Loucy (cell line): ENCODE measurements around the gene ARFRP1.

ENCODE experiments used
- H2AFZ ChIP-seq: fragments of 200-600 bp; sonication (generic); 2 replicates; pipeline ENCODE4 v1.6.0; 2016; ENCODE audit warnings: antibody characterized with exemption, mild to moderate bottlenecking, low read length, moderate library complexity
- H3F3A ChIP-seq: fragments of 200-600 bp; 2 replicates; pipeline ENCODE4 v1.6.0; 2016; ENCODE audit warnings: antibody characterized with exemption, low read depth, mild to moderate bottlenecking
- H3K27me3 ChIP-seq: fragments of 200-600 bp; sonication (generic); 2 replicates; pipeline ENCODE4 v1.6.1; 2014; ENCODE audit warnings: low read length, mild to moderate bottlenecking; ENCODE audit not compliant: insufficient read depth, poor library complexity, severe bottlenecking
- H3K36me3 ChIP-seq: fragments of 200-600 bp; sonication (generic); 2 replicates; pipeline ENCODE4 v1.6.1; 2016; ENCODE audit warnings: low read length; ENCODE audit not compliant: insufficient read depth
- H3K4me1 ChIP-seq: fragments of 200-600 bp; sonication (generic); 2 replicates; pipeline ENCODE4 v1.5.1; 2014; ENCODE audit warnings: low read length, mild to moderate bottlenecking; ENCODE audit not compliant: insufficient read depth, poor library complexity, severe bottlenecking
- H3K4me2 ChIP-seq: fragments of 200-600 bp; sonication (generic); 2 replicates; pipeline ENCODE4 v1.6.0; 2014; ENCODE audit warnings: antibody characterized with exemption, low read length, low read depth, mild to moderate bottlenecking; ENCODE audit not compliant: poor library complexity, severe bottlenecking
- H3K4me3 ChIP-seq: fragments of 200-600 bp; sonication (generic); 2 replicates; pipeline ENCODE4 v1.5.1; 2014; ENCODE audit warnings: low read length, mild to moderate bottlenecking, mixed read lengths; ENCODE audit not compliant: poor library complexity, severe bottlenecking
- H3K79me2 ChIP-seq: fragments of 200-600 bp; sonication (generic); 2 replicates; pipeline ENCODE4 v1.6.1; 2014; ENCODE audit warnings: low read length; ENCODE audit not compliant: insufficient read depth
- H3K9ac ChIP-seq: fragments of 200-600 bp; sonication (generic); 2 replicates; pipeline ENCODE4 v1.6.0; 2014; ENCODE audit warnings: mild to moderate bottlenecking, low read depth, low read length, moderate library complexity; ENCODE audit not compliant: poor library complexity, severe bottlenecking
- H3K9me2 ChIP-seq: fragments of 200-600 bp; sonication (generic); replicated peaks from 2 replicates; pipeline ENCODE4 v1.6.1; 2016; ENCODE audit warnings: low read depth, low read length, mixed read lengths
- H3K9me3 ChIP-seq: fragments of 200-600 bp; sonication (generic); 2 replicates; pipeline ENCODE4 v1.6.1; 2014; ENCODE audit warnings: mild to moderate bottlenecking, antibody characterized with exemption, low read length, low read depth; ENCODE audit not compliant: insufficient read depth
- H4K20me1 ChIP-seq: fragments of 200-600 bp; sonication (generic); 2 replicates; pipeline ENCODE4 v1.6.0; 2014; ENCODE audit warnings: antibody characterized with exemption, low read length, mild to moderate bottlenecking; ENCODE audit not compliant: insufficient read depth, poor library complexity, severe bottlenecking
- EZH2phosphoT487 ChIP-seq: fragments of 200-600 bp; IDR thresholded peaks from 2 replicates; pipeline ENCODE4 v1.6.1; 2018; ENCODE audit warnings: antibody characterized with exemption, mild to moderate bottlenecking, moderate library complexity, borderline replicate concordance
- TF ChIP-seq, protein P1 (sequence below): fragments of 200-600 bp; sonication (generic); conservative IDR thresholded peaks from 2 replicates; pipeline ENCODE4 v1.5.1; 2014; ENCODE audit warnings: mild to moderate bottlenecking, antibody characterized with exemption, low read length

ARFRP1 gene

DNA sequence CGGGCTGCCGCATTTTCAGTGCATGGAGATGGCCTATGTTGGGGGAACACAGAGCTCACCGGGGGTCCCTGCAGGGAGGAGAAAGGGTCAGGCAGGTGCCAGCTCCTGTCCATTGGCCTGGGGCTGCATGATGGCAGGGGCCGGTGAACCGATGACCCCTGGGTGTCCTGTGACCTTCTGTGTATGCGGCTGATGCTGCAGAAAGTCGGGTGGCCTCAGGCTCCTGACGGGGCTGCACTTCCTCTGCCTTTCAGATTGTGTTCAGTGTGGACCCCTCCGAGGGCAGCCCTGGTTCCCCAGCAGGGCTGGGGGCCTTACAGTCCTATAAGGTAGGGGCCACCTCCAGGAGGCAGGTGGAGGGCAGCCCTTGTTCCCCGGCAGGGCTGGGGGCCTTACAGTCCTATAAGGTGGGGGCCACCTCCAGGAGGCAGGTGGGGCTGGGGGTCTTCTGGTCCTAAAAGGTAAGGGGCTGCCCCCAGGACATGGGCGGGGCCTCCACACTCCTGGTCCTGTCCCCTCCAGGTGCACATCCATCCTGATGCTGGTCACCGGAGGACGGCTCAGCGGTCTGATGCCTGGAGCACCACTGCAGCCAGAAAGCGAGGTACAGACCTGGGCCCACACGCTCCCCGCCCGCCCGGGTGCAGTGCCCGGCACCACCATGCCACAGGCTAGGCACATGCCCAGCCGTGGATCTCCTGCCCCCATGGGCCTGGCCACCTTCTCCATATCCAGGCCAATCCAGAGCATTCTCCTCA is 22.3 kb downstream of the ARFRP1 start:
- Histone ChIP-seq H3K4me2 (no peak overlapping the region), H3K79me2 (no peaks in the 10 kb centered on the region), H3K9me2 (no peaks in the 10 kb centered on the region), H3K9ac (no peak overlapping the region), H3F3A (no peaks in the 10 kb centered on the region), H4K20me1 (no peaks in the 10 kb centered on the region), H3K4me3 (no peak overlapping the region), H3K27me3 (no peaks in the 10 kb centered on the region), H2AFZ (no peak overlapping the region), H3K4me1 (peaks cover 4% of the 10 kb centered on the region), H3K9me3 (no peaks in the 10 kb centered on the region), H3K36me3 (no peaks in the 10 kb centered on the region)
- TF ChIP-seq EZH2phosphoT487: no peak
- TF ChIP-seq, protein P1, sequence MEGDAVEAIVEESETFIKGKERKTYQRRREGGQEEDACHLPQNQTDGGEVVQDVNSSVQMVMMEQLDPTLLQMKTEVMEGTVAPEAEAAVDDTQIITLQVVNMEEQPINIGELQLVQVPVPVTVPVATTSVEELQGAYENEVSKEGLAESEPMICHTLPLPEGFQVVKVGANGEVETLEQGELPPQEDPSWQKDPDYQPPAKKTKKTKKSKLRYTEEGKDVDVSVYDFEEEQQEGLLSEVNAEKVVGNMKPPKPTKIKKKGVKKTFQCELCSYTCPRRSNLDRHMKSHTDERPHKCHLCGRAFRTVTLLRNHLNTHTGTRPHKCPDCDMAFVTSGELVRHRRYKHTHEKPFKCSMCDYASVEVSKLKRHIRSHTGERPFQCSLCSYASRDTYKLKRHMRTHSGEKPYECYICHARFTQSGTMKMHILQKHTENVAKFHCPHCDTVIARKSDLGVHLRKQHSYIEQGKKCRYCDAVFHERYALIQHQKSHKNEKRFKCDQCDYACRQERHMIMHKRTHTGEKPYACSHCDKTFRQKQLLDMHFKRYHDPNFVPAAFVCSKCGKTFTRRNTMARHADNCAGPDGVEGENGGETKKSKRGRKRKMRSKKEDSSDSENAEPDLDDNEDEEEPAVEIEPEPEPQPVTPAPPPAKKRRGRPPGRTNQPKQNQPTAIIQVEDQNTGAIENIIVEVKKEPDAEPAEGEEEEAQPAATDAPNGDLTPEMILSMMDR: no peak

DNA sequence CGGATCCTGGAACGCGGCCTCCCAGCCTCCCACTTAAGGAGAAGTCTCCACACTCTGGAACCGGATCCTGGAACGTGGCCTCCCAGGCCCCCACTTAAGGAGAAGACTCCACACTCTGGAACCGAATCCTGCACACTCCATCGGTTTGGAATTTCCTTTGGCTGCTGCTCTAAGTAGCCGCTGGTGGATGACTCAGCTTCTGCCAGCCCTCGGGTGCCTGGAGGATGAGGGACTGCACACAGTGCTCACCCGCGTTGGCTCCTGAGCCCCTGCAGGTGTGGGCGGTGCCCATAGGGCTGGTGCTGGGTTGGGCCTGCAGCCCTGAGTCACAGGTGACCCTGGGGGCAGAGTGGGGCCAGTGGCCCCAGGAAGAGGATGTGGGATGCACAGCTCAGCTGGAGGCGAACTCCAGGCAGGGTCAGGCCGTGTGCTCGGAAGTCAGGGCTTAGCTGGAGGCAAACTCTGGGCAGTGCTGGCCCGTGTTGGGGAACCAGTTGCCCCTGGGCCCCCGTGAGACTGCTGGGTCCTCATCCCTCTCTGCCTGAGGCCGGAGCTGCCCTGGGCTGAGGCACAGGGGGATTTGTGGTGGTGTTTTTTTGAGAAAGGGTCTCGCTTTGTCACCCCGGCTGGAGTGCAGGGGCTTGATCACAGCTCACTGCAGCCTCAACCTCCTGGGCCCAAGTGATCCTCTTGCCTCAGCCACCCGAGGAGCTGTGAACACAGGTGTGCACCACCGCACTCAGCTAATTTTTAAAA is 25.2 kb downstream of the ARFRP1 start:
- peaks cover 4% of the 10 kb centered on the region for H3K4me1 ChIP-seq
- no peaks in the 10 kb centered on the region for H3F3A ChIP-seq
- H3K9me3 ChIP-seq: no peaks in the 10 kb centered on the region
- H3K27me3 ChIP-seq: no peaks in the 10 kb centered on the region
- no peak overlapping the region for H3K4me2 ChIP-seq
- no peaks in the 10 kb centered on the region for H3K36me3 ChIP-seq
- no peak overlapping the region for H3K9ac ChIP-seq
- H4K20me1 ChIP-seq: no peaks in the 10 kb centered on the region
- no peak for TF ChIP-seq EZH2phosphoT487
- TF ChIP-seq, protein P1: no peak
- no peaks in the 10 kb centered on the region for H3K9me2 ChIP-seq
- H3K4me3 ChIP-seq: no peak overlapping the region
- no peaks in the 10 kb centered on the region for H3K79me2 ChIP-seq
- H2AFZ ChIP-seq: no peak overlapping the region

DNA sequence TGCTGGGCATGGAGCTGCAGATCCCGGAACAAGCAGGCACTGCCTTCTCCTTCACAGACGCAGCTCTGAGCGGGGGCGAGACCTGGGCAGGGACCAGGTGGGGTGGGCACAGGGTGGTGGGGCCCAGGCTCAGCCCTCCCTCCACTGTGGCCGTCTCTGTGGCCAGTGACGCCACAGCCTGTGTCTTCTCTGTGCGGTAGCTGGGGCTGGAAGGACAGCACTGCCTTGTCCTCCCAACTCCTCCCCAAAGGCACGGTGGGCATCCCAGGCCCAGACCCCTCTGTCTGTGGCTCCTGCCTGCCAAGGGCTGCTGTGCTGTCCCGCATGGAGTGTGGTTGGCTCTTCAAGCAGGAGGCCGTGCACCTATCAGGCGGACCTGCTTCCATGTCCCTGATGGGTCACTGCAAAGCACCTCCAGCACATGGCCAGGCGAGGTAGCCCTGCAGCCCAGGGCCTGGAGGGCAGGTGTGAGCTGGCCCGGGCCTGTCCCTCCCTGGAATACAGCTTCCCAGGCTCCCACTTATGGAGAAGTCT is 26.1 kb downstream of the ARFRP1 start:
- no peaks in the 10 kb centered on the region for H3K36me3 ChIP-seq
- H3K9me2 ChIP-seq: no peaks in the 10 kb centered on the region
- H4K20me1 ChIP-seq: no peaks in the 10 kb centered on the region
- no peak overlapping the region for H3K4me2 ChIP-seq
- no peaks in the 10 kb centered on the region for H3K9me3 ChIP-seq
- no peaks in the 10 kb centered on the region for H3F3A ChIP-seq
- H2AFZ ChIP-seq: no peak overlapping the region
- no peaks in the 10 kb centered on the region for H3K27me3 ChIP-seq
- TF ChIP-seq, protein P1: no peak
- TF ChIP-seq EZH2phosphoT487: no peak
- H3K9ac ChIP-seq: no peak overlapping the region
- H3K4me3 ChIP-seq: no peak overlapping the region
- H3K4me1 ChIP-seq: peaks cover 4% of the 10 kb centered on the region
- H3K79me2 ChIP-seq: no peaks in the 10 kb centered on the region
